ENCODE measurements around the gene FMNL2. TPM values are rescaled to one million over a fixed set of nuclear protein-coding genes. Genes with fewer than 3 reads are reported as not detected.

FMNL2 gene
- total RNA-seq, 1 experiment from 2014 or later: 33.6 TPM

DNA sequence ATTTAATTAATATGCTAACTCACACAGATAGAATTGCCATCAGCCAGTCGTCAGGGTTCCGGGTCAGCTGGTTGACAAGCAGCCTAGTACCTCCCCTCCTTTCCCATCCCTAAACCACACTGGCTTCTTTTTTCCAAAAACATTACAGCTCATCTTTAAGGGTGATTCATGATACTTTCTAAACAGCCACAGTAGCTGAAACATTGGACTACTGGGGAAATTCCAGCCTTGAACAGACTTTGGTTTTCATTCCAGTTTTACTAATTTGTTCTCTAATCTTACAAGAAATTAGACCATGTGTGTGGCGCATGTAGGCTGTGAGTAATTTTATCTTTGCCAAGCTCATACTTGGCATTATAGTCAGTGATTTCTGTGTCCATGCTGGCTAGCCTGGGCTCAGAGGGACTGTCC lies 110.8 kb downstream of the FMNL2 start:
- CTCF ChIA-PET: no interaction called here
- Histone ChIP-seq H3K9me3 (ENCODE audit: control insufficient read depth, insufficient read depth, low read depth, low read length) (no peaks in the 10 kb centered on the region), H3K4me1 (ENCODE audit: control insufficient read depth, insufficient read depth, low read length) (peaks cover 7% of the 10 kb centered on the region; the same call in 1 of the 2 replicates), H3K27ac (ENCODE audit: low read length) (no peak overlapping the region), H3K4me3 (ENCODE audit: low read depth in 2 of 2, low read length in 2 of 2) (no peak overlapping the region), H3K27me3 (ENCODE audit: control insufficient read depth, insufficient read depth, low read length) (no peaks in the 10 kb centered on the region), H3K36me3 (ENCODE audit: control insufficient read depth, insufficient read depth, low read length) (no peaks in the 10 kb centered on the region)
- POLR2A ChIA-PET: interaction anchor here (0.6 kb wide), 1 partner anchor 43 kb away, joined by 3 read pairs; no protein-coding TSS in a partner anchor
- TF ChIP-seq TCF7L2 (IDR thresholded peaks at IDR 0.05; ENCODE audit: low read depth, low read length) (no peak), POLR2AphosphoS5 (IDR thresholded peaks at IDR 0.05; ENCODE audit: low read depth, low read length) (no peak), SIN3A (IDR thresholded peaks at IDR 0.05; ENCODE audit: borderline replicate concordance, insufficient read depth, low read depth, low read length) (no peak)
- TF ChIP-seq, protein P1, sequence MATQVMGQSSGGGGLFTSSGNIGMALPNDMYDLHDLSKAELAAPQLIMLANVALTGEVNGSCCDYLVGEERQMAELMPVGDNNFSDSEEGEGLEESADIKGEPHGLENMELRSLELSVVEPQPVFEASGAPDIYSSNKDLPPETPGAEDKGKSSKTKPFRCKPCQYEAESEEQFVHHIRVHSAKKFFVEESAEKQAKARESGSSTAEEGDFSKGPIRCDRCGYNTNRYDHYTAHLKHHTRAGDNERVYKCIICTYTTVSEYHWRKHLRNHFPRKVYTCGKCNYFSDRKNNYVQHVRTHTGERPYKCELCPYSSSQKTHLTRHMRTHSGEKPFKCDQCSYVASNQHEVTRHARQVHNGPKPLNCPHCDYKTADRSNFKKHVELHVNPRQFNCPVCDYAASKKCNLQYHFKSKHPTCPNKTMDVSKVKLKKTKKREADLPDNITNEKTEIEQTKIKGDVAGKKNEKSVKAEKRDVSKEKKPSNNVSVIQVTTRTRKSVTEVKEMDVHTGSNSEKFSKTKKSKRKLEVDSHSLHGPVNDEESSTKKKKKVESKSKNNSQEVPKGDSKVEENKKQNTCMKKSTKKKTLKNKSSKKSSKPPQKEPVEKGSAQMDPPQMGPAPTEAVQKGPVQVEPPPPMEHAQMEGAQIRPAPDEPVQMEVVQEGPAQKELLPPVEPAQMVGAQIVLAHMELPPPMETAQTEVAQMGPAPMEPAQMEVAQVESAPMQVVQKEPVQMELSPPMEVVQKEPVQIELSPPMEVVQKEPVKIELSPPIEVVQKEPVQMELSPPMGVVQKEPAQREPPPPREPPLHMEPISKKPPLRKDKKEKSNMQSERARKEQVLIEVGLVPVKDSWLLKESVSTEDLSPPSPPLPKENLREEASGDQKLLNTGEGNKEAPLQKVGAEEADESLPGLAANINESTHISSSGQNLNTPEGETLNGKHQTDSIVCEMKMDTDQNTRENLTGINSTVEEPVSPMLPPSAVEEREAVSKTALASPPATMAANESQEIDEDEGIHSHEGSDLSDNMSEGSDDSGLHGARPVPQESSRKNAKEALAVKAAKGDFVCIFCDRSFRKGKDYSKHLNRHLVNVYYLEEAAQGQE (IDR thresholded peaks at IDR 0.05; ENCODE audit: insufficient read depth in 1 of 2, low read depth in 2 of 2, low read length in 1 of 2): no peak
- TF ChIP-seq, protein P2, sequence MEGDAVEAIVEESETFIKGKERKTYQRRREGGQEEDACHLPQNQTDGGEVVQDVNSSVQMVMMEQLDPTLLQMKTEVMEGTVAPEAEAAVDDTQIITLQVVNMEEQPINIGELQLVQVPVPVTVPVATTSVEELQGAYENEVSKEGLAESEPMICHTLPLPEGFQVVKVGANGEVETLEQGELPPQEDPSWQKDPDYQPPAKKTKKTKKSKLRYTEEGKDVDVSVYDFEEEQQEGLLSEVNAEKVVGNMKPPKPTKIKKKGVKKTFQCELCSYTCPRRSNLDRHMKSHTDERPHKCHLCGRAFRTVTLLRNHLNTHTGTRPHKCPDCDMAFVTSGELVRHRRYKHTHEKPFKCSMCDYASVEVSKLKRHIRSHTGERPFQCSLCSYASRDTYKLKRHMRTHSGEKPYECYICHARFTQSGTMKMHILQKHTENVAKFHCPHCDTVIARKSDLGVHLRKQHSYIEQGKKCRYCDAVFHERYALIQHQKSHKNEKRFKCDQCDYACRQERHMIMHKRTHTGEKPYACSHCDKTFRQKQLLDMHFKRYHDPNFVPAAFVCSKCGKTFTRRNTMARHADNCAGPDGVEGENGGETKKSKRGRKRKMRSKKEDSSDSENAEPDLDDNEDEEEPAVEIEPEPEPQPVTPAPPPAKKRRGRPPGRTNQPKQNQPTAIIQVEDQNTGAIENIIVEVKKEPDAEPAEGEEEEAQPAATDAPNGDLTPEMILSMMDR (IDR thresholded peaks at IDR 0.05): no peak
- no TSS peak for BruUV-seq (replicated peaks)
- in situ Hi-C loops (cut with HindIII; ENCODE audit: low pct_unique_long_range_greater_than_20kb, low sequenced_read_pairs): no loop called here
- intact Hi-C loops (cut with micrococcal nuclease; ENCODE audit: unreplicated experiment): no loop called here
- ATAC-seq: peak; percentile 76
- DNase-seq (ENCODE audit: low read depth, low spot score): no peak

GRCh38 chr2:152446213-152446612 lies 111.2 kb downstream of the FMNL2 start:
- intact Hi-C loops (cut with micrococcal nuclease; ENCODE audit: unreplicated experiment): no loop called here
- DNase-seq (ENCODE audit: low read depth, low spot score): no peak
- Histone ChIP-seq H3K4me3 (ENCODE audit: low read depth in 2 of 2, low read length in 2 of 2) (no peak overlapping the region), H3K4me1 (ENCODE audit: control insufficient read depth, insufficient read depth, low read length) (peaks cover 7% of the 10 kb centered on the region; the same call in 1 of the 2 replicates), H3K27ac (ENCODE audit: low read length) (no peak overlapping the region), H3K27me3 (ENCODE audit: control insufficient read depth, insufficient read depth, low read length) (no peaks in the 10 kb centered on the region), H3K36me3 (ENCODE audit: control insufficient read depth, insufficient read depth, low read length) (no peaks in the 10 kb centered on the region), H3K9me3 (ENCODE audit: control insufficient read depth, insufficient read depth, low read depth, low read length) (no peaks in the 10 kb centered on the region)
- TF ChIP-seq SIN3A (IDR thresholded peaks at IDR 0.05; ENCODE audit: borderline replicate concordance, insufficient read depth, low read depth, low read length) (no peak), POLR2AphosphoS5 (IDR thresholded peaks at IDR 0.05; ENCODE audit: low read depth, low read length) (no peak), TCF7L2 (IDR thresholded peaks at IDR 0.05; ENCODE audit: low read depth, low read length) (no peak)
- TF ChIP-seq, protein P2 (IDR thresholded peaks at IDR 0.05): no peak
- TF ChIP-seq, protein P1 (IDR thresholded peaks at IDR 0.05; ENCODE audit: insufficient read depth in 1 of 2, low read depth in 2 of 2, low read length in 1 of 2): no peak
- in situ Hi-C loops (cut with HindIII; ENCODE audit: low pct_unique_long_range_greater_than_20kb, low sequenced_read_pairs): no loop called here
- ChIA-PET CTCF (no interaction called here), POLR2A (interaction anchor here (0.6 kb wide), 1 partner anchor 43 kb away, joined by 3 read pairs; no protein-coding TSS in a partner anchor)
- no TSS peak for BruUV-seq (replicated peaks)
- no peak for ATAC-seq

Data from Panc1 (cell line).